AG04450 (cell line): Measurements from ENCODE around the gene TMOD3. TPM values are rescaled to one million over a fixed set of nuclear protein-coding genes. Genes with fewer than 3 reads are reported as not detected.

Experiments used
- CTCF ChIA-PET: fragments of 300-600, 350-600 bp; formaldehyde crosslinking; extraction: SDS; loops from one replicate; lab custom pipeline; 2022; ENCODE audit warnings: antibody characterized with exemption, inconsistent platforms; lab: Charles Lee
- POLR2A ChIA-PET: fragments of 350-600 bp; formaldehyde crosslinking; extraction: SDS; loops from one replicate; lab custom pipeline; 2021; ENCODE audit warnings: antibody characterized with exemption, inconsistent platforms; lab: Yijun Ruan, JAX
- DNase-seq: peaks from one replicate; pipeline ENCODE4 v3.0.0-alpha.2; 2011; ENCODE audit warnings: low read depth, low spot score
- H3K27ac ChIP-seq: one replicate; pipeline ENCODE4 v1.5.1; 2012; ENCODE audit warnings: low read depth, low read length, control low read depth
- H3K27me3 ChIP-seq: one replicate; pipeline ENCODE4 v1.6.0; 2012; ENCODE audit warnings: low read length; ENCODE audit not compliant: control insufficient read depth, insufficient read depth
- H3K4me3 ChIP-seq: 2 replicates; pipeline ENCODE4 v1.5.1; 2011; ENCODE audit warnings: mild to moderate bottlenecking, low read depth, low read length, control low read depth
- H3K9me3 ChIP-seq: 2 replicates; pipeline ENCODE4 v1.5.1; 2012; ENCODE audit warnings: low read length; ENCODE audit not compliant: control insufficient read depth, insufficient read depth
- CTCF ChIP-seq: IDR thresholded peaks from 2 replicates; pipeline ENCODE4 v1.5.1; 2011; ENCODE audit warnings: low read depth, low read length, control low read depth, inconsistent platforms
- polyA plus RNA-seq: library from polyadenylated mRNA; depleted of rRNA; stranded (reverse); fragments of >200 nt; gene quantifications from 2 replicates; pipeline ENCODE4 v1.2.3, GENCODE V29; 2011

Gene TMOD3
- polyA plus RNA-seq, 1 experiment, result 29.8 TPM

DNA sequence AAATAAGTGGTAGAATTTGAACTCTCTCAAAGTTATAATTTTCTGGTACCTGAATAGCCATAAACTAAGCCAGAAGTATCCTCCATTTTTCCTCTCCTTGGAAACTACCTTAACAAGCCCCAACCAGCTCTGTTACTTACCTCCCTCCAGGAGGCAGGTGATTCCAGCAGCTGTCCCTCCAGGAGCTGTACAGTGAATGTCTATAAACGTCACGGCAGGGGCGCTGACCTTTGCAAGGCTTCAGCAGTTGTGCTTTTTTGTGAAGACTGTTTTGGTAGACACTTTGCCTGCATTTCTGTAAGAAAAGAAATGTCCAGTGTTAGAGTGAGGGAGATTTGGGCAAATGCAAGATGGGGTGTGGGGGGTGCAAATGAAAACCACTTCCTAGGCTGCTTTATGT, 75.0 kb downstream of the TMOD3 start:
- Histone ChIP-seq H3K9me3 (no peaks in the 10 kb centered on the region), H3K27me3 (no peaks in the 10 kb centered on the region), H3K4me3 (no peak overlapping the region), H3K27ac (no peak overlapping the region)
- POLR2A ChIA-PET, result no interaction called here
- no peak for TF ChIP-seq CTCF
- CTCF ChIA-PET, result interaction anchor here (1.0 to 1.8 kb wide), 3 partner anchors 15 to 254 kb away, joined by 4 to 6 read pairs (median 4); no protein-coding TSS in a partner anchor
- DNase-seq, result no peak

- Histone ChIP-seq H3K27ac (no peak overlapping the region), H3K4me3 (no peak overlapping the region), H3K9me3 (no peaks in the 10 kb centered on the region), H3K27me3 (no peaks in the 10 kb centered on the region)
- ChIA-PET POLR2A (interaction anchor here (0.7 kb wide), 2 partner anchors 26 to 348 kb away, joined by 3 to 5 read pairs; no protein-coding TSS in a partner anchor), CTCF (interaction anchor here (1.0 to 1.8 kb wide), 4 partner anchors 16 to 255 kb away, joined by 3 to 7 read pairs (median 5); no protein-coding TSS in a partner anchor)
- no peak for DNase-seq
- no peak for TF ChIP-seq CTCF
Observed at GRCh38 chr15:51904931-51905330, 75.5 kb downstream of the TMOD3 start.

- H3K4me3 ChIP-seq, result no peak overlapping the region
- H3K9me3 ChIP-seq, result no peaks in the 10 kb centered on the region
- no peaks in the 10 kb centered on the region for H3K27me3 ChIP-seq
- TF ChIP-seq CTCF, result no peak
- DNase-seq, result no peak
- no peak overlapping the region for H3K27ac ChIP-seq
- POLR2A ChIA-PET, result no interaction called here
- CTCF ChIA-PET, result interaction anchor here (1.6 kb wide), 1 partner anchor 18 kb away, joined by 5 read pairs; no protein-coding TSS in a partner anchor
Observed at GRCh38 chr15:51907136-51907862, 77.8 kb downstream of the TMOD3 start.

GRCh38 chr15:51908316-51908715, 78.9 kb downstream of the TMOD3 start:
- Histone ChIP-seq H3K27ac (no peak overlapping the region), H3K4me3 (no peak overlapping the region), H3K9me3 (no peaks in the 10 kb centered on the region), H3K27me3 (no peaks in the 10 kb centered on the region)
- TF ChIP-seq CTCF, result no peak
- ChIA-PET POLR2A (interaction anchor here (0.7 kb wide), 1 partner anchor 231 kb away, joined by 5 read pairs; no protein-coding TSS in a partner anchor), CTCF (interaction anchor here (0.6 to 1.6 kb wide), 2 partner anchors 19 to 48 kb away, joined by 4 to 5 read pairs; no protein-coding TSS in a partner anchor)
- DNase-seq, result no peak

DNA sequence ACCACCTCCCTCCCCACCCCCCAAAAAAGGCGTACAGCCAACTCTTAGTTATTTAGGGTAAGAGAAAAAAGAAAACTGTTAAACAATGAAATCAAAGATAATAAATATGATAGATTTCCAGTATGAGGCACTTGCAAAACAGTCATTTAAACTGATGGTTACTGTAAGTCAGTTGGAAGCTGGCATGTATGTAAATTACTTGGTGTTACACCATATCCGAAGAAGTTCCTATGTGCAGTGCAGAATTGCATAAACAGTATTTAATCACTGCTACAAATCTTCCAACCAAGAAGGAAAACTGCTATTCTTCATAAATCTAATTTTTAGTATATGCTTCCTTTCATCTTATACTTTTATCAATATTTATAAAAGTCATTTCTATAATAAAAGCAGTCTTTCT, 80.1 kb downstream of the TMOD3 start:
- no peaks in the 10 kb centered on the region for H3K9me3 ChIP-seq
- no peak for TF ChIP-seq CTCF
- ChIA-PET POLR2A (interaction anchor here (0.6 kb wide), 1 partner anchor 277 kb away, joined by 3 read pairs; no protein-coding TSS in a partner anchor), CTCF (interaction anchor here (0.7 kb wide), 1 partner anchor 12 kb away, joined by 3 read pairs; no protein-coding TSS in a partner anchor)
- no peak overlapping the region for H3K27ac ChIP-seq
- DNase-seq, result no peak
- H3K4me3 ChIP-seq, result no peak overlapping the region
- no peaks in the 10 kb centered on the region for H3K27me3 ChIP-seq
